K562 (cell line): ENCODE measurements around the gene HMCES. TPM values are rescaled to one million over a fixed set of nuclear protein-coding genes. Genes with fewer than 3 reads are reported as not detected.

ENCODE experiments used
- CLOCK ChIP-seq: fragments of 250-450 bp; sonication (Bioruptor Pico); IDR thresholded peaks from 2 replicates; pipeline ENCODE4 v1.4.0; 2020; ENCODE audit warnings: mild to moderate bottlenecking, moderate library complexity, borderline replicate concordance
- ZBTB11 ChIP-seq, 3 experiments: fragments of 200-800 bp in 1 of 3; fragments of 250-450 bp in 1 of 3; fragments of 450-650 bp in 1 of 3; sonication (Bioruptor Pico) in 1 of 3; sonication (Bioruptor generic) in 1 of 3; formaldehyde crosslinking in 1 of 3; IDR thresholded peaks; 2 replicates each; pipeline versions ENCODE4 v1.6.1 to v1.8.0; 2016 to 2022; ENCODE audit warnings: mild to moderate bottlenecking in 2 of 3, missing genetic modification characterization in 2 of 3, missing compliant biosample characterization in 1 of 3, moderate library complexity in 1 of 3
- ZNF707 ChIP-seq: fragments of 250-450 bp; sonication (Bioruptor Pico); conservative IDR thresholded peaks from 2 replicates; pipeline ENCODE4 v1.8.0; 2022; ENCODE audit warnings: inconsistent platforms, mild to moderate bottlenecking, moderate library complexity
- ZNF77 ChIP-seq: fragments of 250-450 bp; sonication (Bioruptor Pico); IDR thresholded peaks from 2 replicates; pipeline ENCODE4 v1.5.0; 2020
- polyA plus RNA-seq, 8 experiments: library from polyadenylated mRNA; depleted of rRNA in 4 of 8; stranded (reverse) in 5 of 8; unstranded in 3 of 8; fragments of >200 nt; fragmentation: Nextera tagmentation in 2 of 8; fragmentation: Illumina TruSeq in 1 of 8; extraction: Ambion mirVana in 2 of 8; extraction: Trizol in 1 of 8; gene quantifications; 2 replicates each; pipeline versions ENCODE4 v1.2.1 to v1.2.3, GENCODE V29; 2011 to 2014; ENCODE audit warnings: inconsistent platforms in 1 of 8, missing spikeins in 1 of 8
- total RNA-seq, 7 experiments: library from RNA; depleted of rRNA in 6 of 7; stranded (reverse); fragments of >200 nt in 6 of 7; fragmentation: Illumina TruSeq in 2 of 7; extraction: Trizol in 2 of 7; gene quantifications; 2 replicates each; pipeline versions ENCODE4 v1.2.1 to v1.2.3, GENCODE V29; 2011 to 2021; ENCODE audit warnings: low replicate concordance in 1 of 7

Gene HMCES
- total and polyA plus RNA-seq, 9 of the 15 experiments (the other 6 are each of a cell fraction or from before 2014, with no cell fraction given), result 18.8 to 45.3 (median 24.8) TPM

- TF ChIP-seq CLOCK (CRISPR knock-in tag) (no peak), ZNF77 (CRISPR knock-in tag) (no peak), ZNF707 (CRISPR knock-in tag) (no peak), ZBTB11 (CRISPR knock-in tag; IDR thresholded peaks at IDR 0.05) (no peak)
Observed at GRCh38 chr3:129266651-129267050, 12.0 kb upstream of the HMCES start (continued).
